ENCODE results near the gene UMAD1. TPM values are rescaled to one million over a fixed set of nuclear protein-coding genes. Genes with fewer than 3 reads are reported as not detected.
A peak's percentile ranks its signal among the peaks of the same experiment; 100 is the strongest.

Gene UMAD1
- total RNA-seq, 1 donor from 2014 or later, result 12.8 TPM

DNA sequence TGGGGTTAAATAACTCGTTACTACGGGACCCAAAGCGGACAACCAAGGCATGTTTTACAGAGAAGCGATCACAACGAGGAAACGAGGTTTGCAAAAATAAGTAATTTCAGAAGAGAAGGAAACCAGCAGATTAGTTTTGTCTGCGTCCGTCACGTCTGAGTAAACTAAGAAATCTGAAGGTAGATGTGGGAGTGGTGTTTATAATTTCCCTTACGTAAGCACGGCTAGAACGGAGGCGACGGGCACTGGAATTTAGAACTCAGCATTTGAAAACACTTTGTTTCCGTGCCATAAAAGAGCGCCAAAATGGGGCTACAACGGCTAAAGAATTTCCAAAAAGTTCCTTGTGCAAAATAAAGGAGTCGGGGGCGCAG lies 718 bp upstream of the UMAD1 start:
- H3K27me3 Mint-ChIP-seq, result no peaks in the 10 kb centered on the region
- peak overlapping the region; percentile 99 for H3K4me3 Mint-ChIP-seq (ENCODE audit: low read depth)
- H3K9me3 Mint-ChIP-seq (ENCODE audit: low read depth), result peaks cover 5% of the 10 kb centered on the region
- H3K4me1 Mint-ChIP-seq (ENCODE audit: low read depth), result peaks cover 23% of the 10 kb centered on the region
- peak overlapping the region; percentile 99 for H3K27ac Mint-ChIP-seq
- TF ChIP-seq, protein P1, sequence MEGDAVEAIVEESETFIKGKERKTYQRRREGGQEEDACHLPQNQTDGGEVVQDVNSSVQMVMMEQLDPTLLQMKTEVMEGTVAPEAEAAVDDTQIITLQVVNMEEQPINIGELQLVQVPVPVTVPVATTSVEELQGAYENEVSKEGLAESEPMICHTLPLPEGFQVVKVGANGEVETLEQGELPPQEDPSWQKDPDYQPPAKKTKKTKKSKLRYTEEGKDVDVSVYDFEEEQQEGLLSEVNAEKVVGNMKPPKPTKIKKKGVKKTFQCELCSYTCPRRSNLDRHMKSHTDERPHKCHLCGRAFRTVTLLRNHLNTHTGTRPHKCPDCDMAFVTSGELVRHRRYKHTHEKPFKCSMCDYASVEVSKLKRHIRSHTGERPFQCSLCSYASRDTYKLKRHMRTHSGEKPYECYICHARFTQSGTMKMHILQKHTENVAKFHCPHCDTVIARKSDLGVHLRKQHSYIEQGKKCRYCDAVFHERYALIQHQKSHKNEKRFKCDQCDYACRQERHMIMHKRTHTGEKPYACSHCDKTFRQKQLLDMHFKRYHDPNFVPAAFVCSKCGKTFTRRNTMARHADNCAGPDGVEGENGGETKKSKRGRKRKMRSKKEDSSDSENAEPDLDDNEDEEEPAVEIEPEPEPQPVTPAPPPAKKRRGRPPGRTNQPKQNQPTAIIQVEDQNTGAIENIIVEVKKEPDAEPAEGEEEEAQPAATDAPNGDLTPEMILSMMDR (IDR thresholded peaks at IDR 0.05; ENCODE audit: unreplicated experiment), result no peak
- DNase-seq (ENCODE audit: low spot score, unreplicated experiment), result no peak
- peaks cover 19% of the 10 kb centered on the region for H3K36me3 Mint-ChIP-seq (ENCODE audit: insufficient read depth)

GRCh38 chr7:7641129-7641663 lies 644 bp downstream of the UMAD1 start:
- Mint-ChIP-seq H3K27ac (peak overlapping the region; percentile 99), H3K4me3 (ENCODE audit: low read depth) (peak overlapping the region; percentile 99), H3K4me1 (ENCODE audit: low read depth) (peaks cover 23% of the 10 kb centered on the region), H3K27me3 (no peaks in the 10 kb centered on the region), H3K9me3 (ENCODE audit: low read depth) (peaks cover 12% of the 10 kb centered on the region), H3K36me3 (ENCODE audit: insufficient read depth) (peaks cover 28% of the 10 kb centered on the region)
- TF ChIP-seq, protein P1 (IDR thresholded peaks at IDR 0.05; ENCODE audit: unreplicated experiment), result no peak
- DNase-seq (ENCODE audit: low spot score, unreplicated experiment), result no peak

- H3K36me3 Mint-ChIP-seq (ENCODE audit: insufficient read depth), result peaks cover 32% of the 10 kb centered on the region
- peaks cover 17% of the 10 kb centered on the region for H3K9me3 Mint-ChIP-seq (ENCODE audit: low read depth)
- no peaks in the 10 kb centered on the region for H3K27me3 Mint-ChIP-seq
- H3K4me3 Mint-ChIP-seq (ENCODE audit: low read depth), result peak overlapping the region; percentile 99
- TF ChIP-seq, protein P1 (IDR thresholded peaks at IDR 0.05; ENCODE audit: unreplicated experiment), result no peak
- peak overlapping the region; percentile 99 for H3K27ac Mint-ChIP-seq
- peaks cover 23% of the 10 kb centered on the region for H3K4me1 Mint-ChIP-seq (ENCODE audit: low read depth)
- no peak for DNase-seq (ENCODE audit: low spot score, unreplicated experiment)
Observed at GRCh38 chr7:7642081-7642480, 1.5 kb downstream of the UMAD1 start.

- Mint-ChIP-seq H3K4me1 (ENCODE audit: low read depth) (peaks cover 39% of the 10 kb centered on the region), H3K36me3 (ENCODE audit: insufficient read depth) (peaks cover 32% of the 10 kb centered on the region), H3K9me3 (ENCODE audit: low read depth) (peaks cover 17% of the 10 kb centered on the region), H3K4me3 (ENCODE audit: low read depth) (no peak overlapping the region), H3K27ac (no peak overlapping the region), H3K27me3 (no peaks in the 10 kb centered on the region)
- TF ChIP-seq, protein P1 (IDR thresholded peaks at IDR 0.05; ENCODE audit: unreplicated experiment), result no peak
- DNase-seq (ENCODE audit: low spot score, unreplicated experiment), result no peak
Observed at GRCh38 chr7:7647495-7648036, 7.0 kb downstream of the UMAD1 start.

- H3K4me1 Mint-ChIP-seq (ENCODE audit: low read depth), result peaks cover 34% of the 10 kb centered on the region
- TF ChIP-seq, protein P1 (IDR thresholded peaks at IDR 0.05; ENCODE audit: unreplicated experiment), result no peak
- H3K27ac Mint-ChIP-seq, result peak overlapping the region; percentile 73
- H3K36me3 Mint-ChIP-seq (ENCODE audit: insufficient read depth), result peaks cover 9% of the 10 kb centered on the region
- peaks cover 9% of the 10 kb centered on the region for H3K9me3 Mint-ChIP-seq (ENCODE audit: low read depth)
- peak overlapping the region; percentile 6 for H3K4me3 Mint-ChIP-seq (ENCODE audit: low read depth)
- DNase-seq (ENCODE audit: low spot score, unreplicated experiment), result no peak
- no peaks in the 10 kb centered on the region for H3K27me3 Mint-ChIP-seq
Observed at GRCh38 chr7:7650682-7651206, 10.2 kb downstream of the UMAD1 start.
